SK-N-SH (cell line): ENCODE results near the gene PLD1. TPM values are rescaled to one million over a fixed set of nuclear protein-coding genes. Genes with fewer than 3 reads are reported as not detected.

Source experiments
- CTCF ChIA-PET: fragments of 300-600, 350-600 bp; formaldehyde crosslinking; extraction: SDS; loops from one replicate; lab custom pipeline; 2021; lab: Yijun Ruan, JAX
- POLR2A ChIA-PET: fragments of 350-600 bp; sonication (Branson Sonifier 250); formaldehyde crosslinking; extraction: SDS; loops from one replicate; lab custom pipeline; 2020; ENCODE audit warnings: antibody characterized with exemption, inconsistent platforms; lab: Yijun Ruan, JAX
- DNase-seq: peaks from one replicate; pipeline ENCODE4 v3.0.0; 2012
- H2AFZ ChIP-seq: fragments of 200-600 bp; sonication (generic); 2 replicates; pipeline ENCODE4 v1.8.1; 2016; ENCODE audit warnings: antibody characterized with exemption, mild to moderate bottlenecking, low read depth
- H3F3A ChIP-seq: fragments of 200-600 bp; sonication (generic); replicated peaks from 2 replicates; pipeline ENCODE3; 2016; ENCODE audit warnings: antibody characterized with exemption, mild to moderate bottlenecking; ENCODE audit not compliant: insufficient read depth
- H3K27ac ChIP-seq, 2 experiments: fragments of 200-500 bp in 1 of 2; fragments of 200-600 bp in 1 of 2; sonication (Bioruptor generic) in 1 of 2; sonication (generic), shearing (Covaris generic) in 1 of 2; 2 replicates each; pipeline versions ENCODE4 v1.5.1 to v1.6.1; 2014 to 2016; ENCODE audit warnings: low read depth in 2 of 2, inconsistent platforms in 1 of 2, low read length in 1 of 2, mild to moderate bottlenecking in 1 of 2, mixed read lengths in 1 of 2
- H3K27me3 ChIP-seq: fragments of 200-600 bp; sonication (generic), shearing (Covaris generic); 2 replicates; pipeline ENCODE4 v1.6.1; 2016; ENCODE audit warnings: mixed run types; ENCODE audit not compliant: insufficient read depth
- H3K36me3 ChIP-seq, 2 experiments: fragments of 200-500 bp in 1 of 2; fragments of 200-600 bp in 1 of 2; sonication (Bioruptor generic) in 1 of 2; sonication (generic) in 1 of 2; replicated peaks in 1 of 2; 2 replicates each; pipeline versions ENCODE3 to v1.5.1; 2014 to 2016; ENCODE audit warnings: low read length in 1 of 2, mild to moderate bottlenecking in 1 of 2; ENCODE audit not compliant: insufficient read depth in 2 of 2, control insufficient read depth in 1 of 2
- H3K4me1 ChIP-seq, 2 experiments: fragments of 200-500 bp in 1 of 2; fragments of 200-600 bp in 1 of 2; sonication (Bioruptor generic) in 1 of 2; sonication (generic), shearing (Covaris generic) in 1 of 2; 2 replicates each; pipeline versions ENCODE4 v1.5.1 to v1.6.1; 2014 to 2016; ENCODE audit warnings: low read depth in 1 of 2, low read length in 1 of 2, mixed run types in 1 of 2; ENCODE audit not compliant: insufficient read depth in 2 of 2, control insufficient read depth in 1 of 2
- H3K4me2 ChIP-seq: fragments of 200-600 bp; sonication (generic), shearing (Covaris generic); 2 replicates; pipeline ENCODE4 v1.6.1; 2017; ENCODE audit warnings: mixed run types
- H3K4me3 ChIP-seq, 2 experiments: fragments of 200-500 bp in 1 of 2; fragments of 200-600 bp in 1 of 2; sonication (Bioruptor generic) in 1 of 2; sonication (generic), shearing (Covaris generic) in 1 of 2; 2 replicates each; pipeline versions ENCODE4 v1.5.1 to v1.8.1; 2014 to 2016; ENCODE audit warnings: low read depth in 2 of 2, inconsistent platforms in 1 of 2, low read length in 1 of 2, mild to moderate bottlenecking in 1 of 2, mixed read lengths in 1 of 2, moderate library complexity in 1 of 2
- H3K79me2 ChIP-seq: fragments of 200-600 bp; sonication (generic); 2 replicates; pipeline ENCODE4 v1.8.1; 2017; ENCODE audit warnings: mild to moderate bottlenecking; ENCODE audit not compliant: insufficient read depth
- H3K9ac ChIP-seq: fragments of 200-600 bp; sonication (generic); 2 replicates; pipeline ENCODE4 v1.6.1; 2017; ENCODE audit warnings: mixed run types
- H3K9me2 ChIP-seq: fragments of 200-600 bp; sonication (generic); 2 replicates; pipeline ENCODE4 v1.6.1; 2017; ENCODE audit warnings: mixed run types
- H3K9me3 ChIP-seq: fragments of 200-600 bp; sonication (generic); 2 replicates; pipeline ENCODE4 v1.6.1; 2017; ENCODE audit warnings: mixed run types, mild to moderate bottlenecking, moderate library complexity
- H4K20me1 ChIP-seq: fragments of 200-600 bp; sonication (generic); 2 replicates; pipeline ENCODE4 v1.6.1; 2017; ENCODE audit warnings: mild to moderate bottlenecking, mixed run types; ENCODE audit not compliant: insufficient read depth
- CHD2 ChIP-seq: fragments of 150-350 bp; IDR thresholded peaks from 2 replicates; pipeline ENCODE4 v1.6.1; 2018; ENCODE audit warnings: low read length; ENCODE audit not compliant: partially characterized antibody
- EP300 ChIP-seq, 2 experiments: IDR thresholded peaks; 2 replicates each; pipeline versions ENCODE4 v1.4.0 to v1.6.1; 2012; ENCODE audit warnings: borderline replicate concordance in 1 of 2, low read depth in 1 of 2, low read length in 1 of 2
- FOXJ3 ChIP-seq: sonication (generic); formaldehyde crosslinking; IDR thresholded peaks from 2 replicates; pipeline ENCODE4 v1.5.1; 2020; ENCODE audit warnings: mild to moderate bottlenecking, missing genetic modification reagents
- GABPA ChIP-seq: IDR thresholded peaks from 2 replicates; pipeline ENCODE4 v1.4.0; 2012; ENCODE audit warnings: low read depth, mild to moderate bottlenecking
- GATA2 ChIP-seq: sonication (generic); formaldehyde crosslinking; IDR thresholded peaks from 2 replicates; pipeline ENCODE4 v1.5.0; 2020; ENCODE audit warnings: mild to moderate bottlenecking, missing genetic modification reagents
- JUND ChIP-seq: IDR thresholded peaks from 2 replicates; pipeline ENCODE4 v1.4.0; 2012
- MXI1 ChIP-seq: IDR thresholded peaks from 2 replicates; pipeline ENCODE4 v1.6.1; 2012; ENCODE audit warnings: mild to moderate bottlenecking, low read depth, low read length, improper control_type of control experiment
- POLR2AphosphoS5 ChIP-seq: IDR thresholded peaks from 2 replicates; pipeline ENCODE4 v1.6.1; 2012; ENCODE audit warnings: low read depth, low read length
- RCOR1 ChIP-seq: fragments of 150-350 bp; IDR thresholded peaks from 2 replicates; pipeline ENCODE4 v1.6.1; 2017; ENCODE audit warnings: antibody characterized with exemption, low read length
- RFX5 ChIP-seq: IDR thresholded peaks from 2 replicates; pipeline ENCODE4 v1.6.1; 2012; ENCODE audit warnings: mild to moderate bottlenecking, improper control_type of control experiment, low read length
- TAF1 ChIP-seq: IDR thresholded peaks from 2 replicates; pipeline ENCODE4 v1.6.1; 2012; ENCODE audit warnings: low read depth, mild to moderate bottlenecking, low read length, moderate library complexity, borderline replicate concordance
- TEAD4 ChIP-seq: IDR thresholded peaks from 2 replicates; pipeline ENCODE4 v1.4.0; 2012; ENCODE audit warnings: mild to moderate bottlenecking, borderline replicate concordance; ENCODE audit not compliant: insufficient read depth
- YY1 ChIP-seq: IDR thresholded peaks from 2 replicates; pipeline ENCODE4 v1.4.0; 2012; ENCODE audit warnings: low read depth, mild to moderate bottlenecking
- WGBS: methylation state at CpG from one replicate; pipeline ENCODE4 v1.1.6; 2017; ENCODE audit warnings: low lambda C conversion rate; 5-methylcytosine and 5-hydroxymethylcytosine counted together
- polyA plus RNA-seq, 3 experiments: library from polyadenylated mRNA; depleted of rRNA; stranded (reverse); fragments of >200 nt; gene quantifications; 2 replicates each; pipeline ENCODE4 v1.2.3, GENCODE V29; 2012
- TF ChIP-seq, protein P1 (sequence below): fragments of 200-600 bp; sonication (generic); IDR thresholded peaks from 2 replicates; pipeline ENCODE4 v1.6.1; 2017; ENCODE audit warnings: antibody characterized with exemption, mild to moderate bottlenecking, moderate library complexity
- TF ChIP-seq, protein P2 (sequence below): fragments of 150-350 bp; IDR thresholded peaks from 2 replicates; pipeline ENCODE4 v1.6.1; 2016; ENCODE audit warnings: mild to moderate bottlenecking, low read depth, low read length
- TF ChIP-seq, protein P3 (sequence below): IDR thresholded peaks from 2 replicates; pipeline ENCODE4 v1.4.0; 2012; ENCODE audit warnings: low read depth, borderline replicate concordance

The PLD1 gene
- polyA plus RNA-seq, 1 of the 3 experiments (the other 2 are of a cell fraction), result 6.2 TPM

DNA sequence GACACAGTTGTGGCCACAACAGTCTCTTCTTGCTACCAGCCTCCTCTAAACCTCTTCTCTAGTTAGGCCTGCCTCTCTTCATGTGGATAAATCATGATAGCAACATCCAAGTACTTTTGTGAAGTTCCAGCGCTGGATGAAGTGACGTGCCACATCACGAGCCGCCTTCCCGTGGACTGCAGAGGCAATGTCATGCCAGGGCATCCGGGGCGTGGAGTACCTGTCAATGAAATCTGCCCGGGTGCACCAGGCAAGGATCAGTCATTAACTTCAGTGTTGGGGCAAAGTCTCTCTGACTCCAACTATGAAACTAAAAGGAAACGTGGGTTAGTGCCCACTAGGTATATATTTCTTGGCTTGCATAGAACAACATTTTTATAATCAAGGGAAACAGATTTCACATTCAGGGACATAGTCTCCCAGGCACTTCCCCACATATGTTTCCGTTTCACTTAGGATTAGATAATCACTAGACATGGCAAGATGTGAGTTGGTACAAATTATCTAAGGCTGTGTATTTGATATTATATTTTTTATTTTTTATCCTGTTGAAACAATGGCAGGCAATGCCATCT, 133.6 kb downstream of the PLD1 start:
- DNase-seq, result no peak
- 98% methylated on average over 6 of the region's 10 CpGs for WGBS
- no peak overlapping the region for H3K4me2 ChIP-seq
- H3K36me3 ChIP-seq, result no peaks in the 10 kb centered on the region
- POLR2A ChIA-PET, result no interaction called here
- no peak overlapping the region for H2AFZ ChIP-seq
- H3K9me3 ChIP-seq, result no peaks in the 10 kb centered on the region
- CTCF ChIA-PET, result no interaction called here
- H4K20me1 ChIP-seq, result no peaks in the 10 kb centered on the region
- no peaks in the 10 kb centered on the region for H3K79me2 ChIP-seq
- TF ChIP-seq YY1 (no peak), EP300 (IDR thresholded peaks at IDR 0.05; ENCODE audit: borderline replicate concordance in 1 of 2, low read depth in 1 of 2, low read length in 1 of 2) (no peak), TEAD4 (no peak), GATA2 (CRISPR knock-in tag) (no peak), GABPA (no peak), RCOR1 (no peak), MXI1 (no peak)
- TF ChIP-seq, protein P1, sequence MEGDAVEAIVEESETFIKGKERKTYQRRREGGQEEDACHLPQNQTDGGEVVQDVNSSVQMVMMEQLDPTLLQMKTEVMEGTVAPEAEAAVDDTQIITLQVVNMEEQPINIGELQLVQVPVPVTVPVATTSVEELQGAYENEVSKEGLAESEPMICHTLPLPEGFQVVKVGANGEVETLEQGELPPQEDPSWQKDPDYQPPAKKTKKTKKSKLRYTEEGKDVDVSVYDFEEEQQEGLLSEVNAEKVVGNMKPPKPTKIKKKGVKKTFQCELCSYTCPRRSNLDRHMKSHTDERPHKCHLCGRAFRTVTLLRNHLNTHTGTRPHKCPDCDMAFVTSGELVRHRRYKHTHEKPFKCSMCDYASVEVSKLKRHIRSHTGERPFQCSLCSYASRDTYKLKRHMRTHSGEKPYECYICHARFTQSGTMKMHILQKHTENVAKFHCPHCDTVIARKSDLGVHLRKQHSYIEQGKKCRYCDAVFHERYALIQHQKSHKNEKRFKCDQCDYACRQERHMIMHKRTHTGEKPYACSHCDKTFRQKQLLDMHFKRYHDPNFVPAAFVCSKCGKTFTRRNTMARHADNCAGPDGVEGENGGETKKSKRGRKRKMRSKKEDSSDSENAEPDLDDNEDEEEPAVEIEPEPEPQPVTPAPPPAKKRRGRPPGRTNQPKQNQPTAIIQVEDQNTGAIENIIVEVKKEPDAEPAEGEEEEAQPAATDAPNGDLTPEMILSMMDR, result no peak
- TF ChIP-seq, all 33 proteins: peak for 0
- H3K4me1 ChIP-seq, result no peaks in the 10 kb centered on the region
- H3F3A ChIP-seq, result no peaks in the 10 kb centered on the region
- H3K4me3 ChIP-seq, result no peak overlapping the region
- no peaks in the 10 kb centered on the region for H3K27me3 ChIP-seq
- no peak overlapping the region for H3K9ac ChIP-seq
- H3K27ac ChIP-seq, result no peak overlapping the region
- no peaks in the 10 kb centered on the region for H3K9me2 ChIP-seq

DNA sequence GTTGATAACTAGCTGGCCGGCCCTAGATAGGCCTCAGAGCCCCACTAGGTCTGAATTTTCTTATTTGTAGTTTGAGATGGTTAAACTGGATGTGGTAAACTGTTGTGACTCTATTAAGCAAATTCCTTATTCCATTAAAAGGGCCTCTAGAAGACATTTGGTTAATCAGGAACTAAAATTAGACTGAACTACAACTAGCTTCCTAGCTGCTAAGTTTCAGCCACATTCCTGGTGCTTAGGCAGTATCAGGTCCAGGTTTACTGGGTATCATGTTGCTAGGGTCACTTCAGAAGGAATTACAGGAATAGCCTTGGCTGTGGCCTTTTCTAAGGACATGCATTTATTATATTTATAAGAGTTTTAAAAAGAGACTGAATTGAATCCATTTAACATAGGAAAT, 136.3 kb downstream of the PLD1 start:
- CTCF ChIA-PET, result interaction anchor here (0.7 kb wide), 1 partner anchor 73 kb away, joined by 3 read pairs; no protein-coding TSS in a partner anchor
- POLR2A ChIA-PET, result no interaction called here
- TF ChIP-seq, protein P2, sequence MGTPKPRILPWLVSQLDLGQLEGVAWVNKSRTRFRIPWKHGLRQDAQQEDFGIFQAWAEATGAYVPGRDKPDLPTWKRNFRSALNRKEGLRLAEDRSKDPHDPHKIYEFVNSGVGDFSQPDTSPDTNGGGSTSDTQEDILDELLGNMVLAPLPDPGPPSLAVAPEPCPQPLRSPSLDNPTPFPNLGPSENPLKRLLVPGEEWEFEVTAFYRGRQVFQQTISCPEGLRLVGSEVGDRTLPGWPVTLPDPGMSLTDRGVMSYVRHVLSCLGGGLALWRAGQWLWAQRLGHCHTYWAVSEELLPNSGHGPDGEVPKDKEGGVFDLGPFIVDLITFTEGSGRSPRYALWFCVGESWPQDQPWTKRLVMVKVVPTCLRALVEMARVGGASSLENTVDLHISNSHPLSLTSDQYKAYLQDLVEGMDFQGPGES, result no peak
- TF ChIP-seq FOXJ3 (CRISPR knock-in tag), result no peak
- no peak for TF ChIP-seq TAF1
- no peak for TF ChIP-seq JUND
- no peak for TF ChIP-seq POLR2AphosphoS5
- no peak for TF ChIP-seq CHD2
- no peak for TF ChIP-seq RFX5
- TF ChIP-seq, protein P3, sequence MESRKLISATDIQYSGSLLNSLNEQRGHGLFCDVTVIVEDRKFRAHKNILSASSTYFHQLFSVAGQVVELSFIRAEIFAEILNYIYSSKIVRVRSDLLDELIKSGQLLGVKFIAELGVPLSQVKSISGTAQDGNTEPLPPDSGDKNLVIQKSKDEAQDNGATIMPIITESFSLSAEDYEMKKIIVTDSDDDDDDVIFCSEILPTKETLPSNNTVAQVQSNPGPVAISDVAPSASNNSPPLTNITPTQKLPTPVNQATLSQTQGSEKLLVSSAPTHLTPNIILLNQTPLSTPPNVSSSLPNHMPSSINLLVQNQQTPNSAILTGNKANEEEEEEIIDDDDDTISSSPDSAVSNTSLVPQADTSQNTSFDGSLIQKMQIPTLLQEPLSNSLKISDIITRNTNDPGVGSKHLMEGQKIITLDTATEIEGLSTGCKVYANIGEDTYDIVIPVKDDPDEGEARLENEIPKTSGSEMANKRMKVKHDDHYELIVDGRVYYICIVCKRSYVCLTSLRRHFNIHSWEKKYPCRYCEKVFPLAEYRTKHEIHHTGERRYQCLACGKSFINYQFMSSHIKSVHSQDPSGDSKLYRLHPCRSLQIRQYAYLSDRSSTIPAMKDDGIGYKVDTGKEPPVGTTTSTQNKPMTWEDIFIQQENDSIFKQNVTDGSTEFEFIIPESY, result no peak
- TF ChIP-seq RCOR1, result no peak
- no peak for TF ChIP-seq TEAD4
- no peak for TF ChIP-seq GATA2 (CRISPR knock-in tag)

More for the DNA sequence above, 136.3 kb downstream of the PLD1 start:
- Histone ChIP-seq H3K9ac (no peak overlapping the region), H3F3A (no peaks in the 10 kb centered on the region), H3K27me3 (no peaks in the 10 kb centered on the region), H4K20me1 (no peaks in the 10 kb centered on the region), H3K4me3 (no peak overlapping the region), H3K27ac (no peak overlapping the region), H2AFZ (no peak overlapping the region), H3K4me2 (no peak overlapping the region), H3K4me1 (no peaks in the 10 kb centered on the region), H3K9me2 (no peaks in the 10 kb centered on the region), H3K79me2 (no peaks in the 10 kb centered on the region), H3K9me3 (no peaks in the 10 kb centered on the region), H3K36me3 (no peaks in the 10 kb centered on the region)
- WGBS, result 100% methylated on average over 1 of the region's 1 CpG
- no peak for DNase-seq
